Breast epithelium (tissue), 4 donors: ENCODE data around the gene SLC4A2. TPM values are rescaled to one million over a fixed set of nuclear protein-coding genes. Genes with fewer than 3 reads are reported as not detected.

Experiments used
- DNase-seq, 2 donors: peaks; one replicate each; pipeline ENCODE4 v3.0.0-alpha.2; 2019; ENCODE audit warnings: low spot score in 2 of 2
- H3K27ac ChIP-seq, 2 donors: fragments of 200-600 bp; sonication (generic) in 1 of 2; one replicate each; pipeline ENCODE4 v1.5.1; 2016 to 2019; ENCODE audit warnings: mild to moderate bottlenecking in 1 of 2
- H3K27me3 ChIP-seq, 2 donors: fragments of 200-600 bp; sonication (generic) in 1 of 2; one replicate each; pipeline versions ENCODE4 v1.5.1 to v1.6.0; 2017 to 2019; ENCODE audit warnings: control low read depth in 1 of 2, mild to moderate bottlenecking in 1 of 2
- H3K36me3 ChIP-seq: fragments of 200-600 bp; one replicate; pipeline ENCODE4 v1.5.1; 2019
- H3K4me1 ChIP-seq, 2 donors: fragments of 200-600 bp; sonication (generic); one replicate each; pipeline ENCODE4 v1.5.1; 2016 to 2019; ENCODE audit warnings: control low read depth in 1 of 2
- H3K4me3 ChIP-seq, 3 donors: fragments of 200-600 bp; sonication (generic); 1 replicate in 2 of 3; 2 replicates in 1 of 3; pipeline ENCODE4 v1.5.1; 2016 to 2019; ENCODE audit warnings: mild to moderate bottlenecking in 3 of 3, moderate library complexity in 2 of 3
- H3K9me3 ChIP-seq, 2 donors: fragments of 200-600 bp; sonication (generic) in 1 of 2; one replicate each; pipeline ENCODE4 v1.5.1; 2016 to 2019; ENCODE audit warnings: control low read depth in 1 of 2
- CTCF ChIP-seq, 3 donors: fragments of 450-650 bp; IDR thresholded peaks; one replicate each; pipeline ENCODE4 v1.5.1; 2016 to 2017; ENCODE audit warnings: antibody characterized with exemption in 3 of 3, mild to moderate bottlenecking in 3 of 3, moderate library complexity in 3 of 3
- POLR2A ChIP-seq: fragments of 450-650 bp; IDR thresholded peaks from one replicate; pipeline ENCODE4 v1.6.1; 2016; ENCODE audit warnings: antibody characterized with exemption, mild to moderate bottlenecking, moderate library complexity
- POLR2AphosphoS5 ChIP-seq, 3 donors: sonication (generic); formaldehyde crosslinking; IDR thresholded peaks; one replicate each; pipeline ENCODE4 v1.6.1; 2017; ENCODE audit warnings: antibody characterized with exemption in 3 of 3
- intact Hi-C: fragments of 100-400 bp; cut with DNase I; formaldehyde crosslinking; loops from one replicate; pipeline ENCODE4 v1.15.1; 2023; ENCODE audit warnings: low total_unique reads
- total RNA-seq, 3 donors: library from RNA; depleted of rRNA; stranded (reverse); fragments of >200 nt; gene quantifications; one replicate each; pipeline ENCODE4 v1.1.0, GENCODE V29; 2016

SLC4A2 gene
- total RNA-seq, 3 donors from 2014 or later: 83.2 to 101 (median 92.8) TPM

- H3K9me3 ChIP-seq: no peaks in the 10 kb centered on the region
- H3K4me1 ChIP-seq: peaks cover 11 to 23% of the 10 kb centered on the region in 2 donors
- peak overlapping the region in 1 of 2 donors; percentile 57 for H3K27ac ChIP-seq
- no peak overlapping the region for H3K4me3 ChIP-seq
- H3K36me3 ChIP-seq: no peaks in the 10 kb centered on the region
- intact Hi-C loops: no loop called here
- H3K27me3 ChIP-seq: no peaks in the 10 kb centered on the region
- DNase-seq: no peak
- TF ChIP-seq POLR2A: no peak
- no peak for TF ChIP-seq POLR2AphosphoS5 (IDR thresholded peaks at IDR 0.05)
- no peak for TF ChIP-seq CTCF (IDR thresholded peaks at IDR 0.05)
These were observed 31.6 kb downstream of the SLC4A2 start for GRCh38 chr7:151091003-151091402.

GRCh38 chr7:151091431-151091830 is 32.0 kb downstream of the SLC4A2 start:
- TF ChIP-seq CTCF (IDR thresholded peaks at IDR 0.05): no peak
- no peak for TF ChIP-seq POLR2AphosphoS5 (IDR thresholded peaks at IDR 0.05)
- no peak for TF ChIP-seq POLR2A
- intact Hi-C loops: no loop called here
- Histone ChIP-seq H3K36me3 (no peaks in the 10 kb centered on the region), H3K27ac (peak overlapping the region in 1 of 2 donors; percentile 57), H3K4me1 (peaks cover 11 to 23% of the 10 kb centered on the region in 2 donors), H3K27me3 (no peaks in the 10 kb centered on the region), H3K4me3 (no peak overlapping the region), H3K9me3 (no peaks in the 10 kb centered on the region)
- DNase-seq: no peak

GRCh38 chr7:151091988-151092387 is 32.6 kb downstream of the SLC4A2 start:
- no peak overlapping the region for H3K4me3 ChIP-seq
- TF ChIP-seq CTCF (IDR thresholded peaks at IDR 0.05): no peak
- no peak for TF ChIP-seq POLR2A
- no peak for TF ChIP-seq POLR2AphosphoS5 (IDR thresholded peaks at IDR 0.05)
- no peaks in the 10 kb centered on the region for H3K9me3 ChIP-seq
- H3K36me3 ChIP-seq: no peaks in the 10 kb centered on the region
- no peak overlapping the region for H3K27ac ChIP-seq
- no peak for DNase-seq
- peaks cover 11 to 23% of the 10 kb centered on the region in 2 donors for H3K4me1 ChIP-seq
- intact Hi-C loops: no loop called here
- no peaks in the 10 kb centered on the region for H3K27me3 ChIP-seq

DNA sequence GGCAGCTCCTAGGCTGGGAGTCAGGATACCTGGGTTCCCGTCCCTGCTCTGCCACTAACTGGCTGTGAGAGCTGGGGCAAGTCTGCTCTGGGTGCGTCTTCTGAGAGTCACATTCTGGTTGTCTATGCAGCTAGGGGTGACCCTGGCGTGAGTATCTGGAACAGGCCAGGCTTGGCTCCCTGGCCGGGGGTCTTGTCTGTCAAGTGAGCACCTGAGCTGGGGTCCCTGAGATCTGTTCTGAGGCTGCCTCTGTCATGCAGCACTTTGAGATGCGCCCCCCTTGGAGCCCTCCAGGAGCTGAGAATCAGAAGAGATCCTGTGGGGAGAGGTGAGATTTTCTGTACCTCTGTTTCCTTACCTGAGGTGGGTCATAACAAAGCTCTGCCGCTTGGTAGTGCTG is 34.4 kb downstream of the SLC4A2 start:
- Histone ChIP-seq H3K27ac (no peak overlapping the region), H3K9me3 (no peaks in the 10 kb centered on the region), H3K4me3 (no peak overlapping the region), H3K27me3 (no peaks in the 10 kb centered on the region), H3K4me1 (peaks cover 11 to 13% of the 10 kb centered on the region in 2 donors), H3K36me3 (no peaks in the 10 kb centered on the region)
- intact Hi-C loops: no loop called here
- TF ChIP-seq POLR2A (no peak), POLR2AphosphoS5 (IDR thresholded peaks at IDR 0.05) (no peak), CTCF (IDR thresholded peaks at IDR 0.05) (no peak)
- no peak for DNase-seq

GRCh38 chr7:151094675-151095074 is 35.3 kb downstream of the SLC4A2 start:
- Histone ChIP-seq H3K27ac (no peak overlapping the region), H3K9me3 (no peaks in the 10 kb centered on the region), H3K4me1 (peaks cover 4 to 8% of the 10 kb centered on the region in 2 donors), H3K4me3 (no peak overlapping the region), H3K36me3 (no peaks in the 10 kb centered on the region), H3K27me3 (no peaks in the 10 kb centered on the region)
- intact Hi-C loops: no loop called here
- DNase-seq: no peak
- TF ChIP-seq POLR2A (no peak), CTCF (IDR thresholded peaks at IDR 0.05) (no peak), POLR2AphosphoS5 (IDR thresholded peaks at IDR 0.05) (no peak)
